Bone marrow (tissue), 2 donors: ENCODE measurements around the gene DCST1.

Experiments
- DNase-seq, 2 donors: peaks; one replicate each; lab custom pipeline; 2025; lab: John Stamatoyannopoulos, UW

The DCST1 gene

GRCh38 chr1:155032886-155033285, 738 bp upstream of the DCST1 start:
- DNase-seq, result no peak

GRCh38 chr1:155034318-155035208, 939 bp downstream of the DCST1 start:
- DNase-seq, result no peak

GRCh38 chr1:155035936-155036335, 2.3 kb downstream of the DCST1 start:
- DNase-seq, result no peak

- DNase-seq, result no peak
Measured at GRCh38 chr1:155037043-155037442, 3.4 kb downstream of the DCST1 start.

GRCh38 chr1:155037851-155038441, 4.3 kb downstream of the DCST1 start:
- DNase-seq, result no peak

GRCh38 chr1:155038602-155039307, 5.1 kb downstream of the DCST1 start:
- no peak for DNase-seq

- DNase-seq, result no peak
Measured at GRCh38 chr1:155039308-155039669, 5.7 kb downstream of the DCST1 start.

- DNase-seq, result no peak
Measured at GRCh38 chr1:155040358-155041093, 6.9 kb downstream of the DCST1 start.

- no peak for DNase-seq
Measured at GRCh38 chr1:155042789-155043188, 9.2 kb downstream of the DCST1 start.

- no peak for DNase-seq
Measured at GRCh38 chr1:155043301-155043702, 9.7 kb downstream of the DCST1 start.

GRCh38 chr1:155043793-155044192, 10.2 kb downstream of the DCST1 start:
- DNase-seq, result no peak

- no peak for DNase-seq
Measured at GRCh38 chr1:155044365-155044764, 10.7 kb downstream of the DCST1 start.

- DNase-seq, result peak; percentile 25 to 72
Measured at GRCh38 chr1:155044812-155045657, 11.4 kb downstream of the DCST1 start.

- no peak for DNase-seq
Measured at GRCh38 chr1:155048449-155049334, 15.1 kb downstream of the DCST1 start.

- no peak for DNase-seq
Measured at GRCh38 chr1:155049651-155050559, 16.3 kb downstream of the DCST1 start.

- peak; percentile 30 to 63 for DNase-seq
Measured at GRCh38 chr1:155050560-155051341, 17.1 kb downstream of the DCST1 start, which contains the start of gene ADAM15. ADAM15 (plus strand) TSS chr1:155051316; CDS start chr1:155051387, 71 bp downstream.

GRCh38 chr1:155051342-155051776, 17.7 kb downstream of the DCST1 start:
- DNase-seq, result no peak

GRCh38 chr1:155051777-155052398, 18.3 kb downstream of the DCST1 start:
- peak in 1 of 2 donors; percentile 29 for DNase-seq
